CD1c-positive myeloid dendritic cell (primary cell): ENCODE measurements around the gene ILDR1.

Experiments used
- DNase-seq: peaks from one replicate; pipeline ENCODE4 v3.0.0-alpha.2; 2016; ENCODE audit errors: extremely low spot score

The ILDR1 gene

DNA sequence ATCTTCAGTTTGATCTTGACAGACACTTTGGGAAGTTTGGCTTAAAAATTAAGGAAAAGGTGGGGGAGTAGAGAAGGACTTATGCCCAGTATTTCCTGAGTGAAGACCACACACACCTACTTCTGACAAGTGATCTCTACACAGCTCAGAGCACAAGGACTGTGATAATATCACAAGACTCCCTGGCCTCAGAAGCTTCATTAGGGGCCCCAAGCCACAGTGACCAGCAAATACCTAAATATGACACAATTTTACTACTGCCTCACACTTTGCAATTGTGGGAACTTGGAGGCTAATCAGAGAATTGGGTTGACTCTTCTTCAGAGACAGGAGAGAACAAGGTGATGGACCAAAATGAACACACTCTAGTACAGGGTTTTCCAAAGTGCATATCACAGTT, 2.6 kb downstream of the ILDR1 start:
- DNase-seq: no peak

DNA sequence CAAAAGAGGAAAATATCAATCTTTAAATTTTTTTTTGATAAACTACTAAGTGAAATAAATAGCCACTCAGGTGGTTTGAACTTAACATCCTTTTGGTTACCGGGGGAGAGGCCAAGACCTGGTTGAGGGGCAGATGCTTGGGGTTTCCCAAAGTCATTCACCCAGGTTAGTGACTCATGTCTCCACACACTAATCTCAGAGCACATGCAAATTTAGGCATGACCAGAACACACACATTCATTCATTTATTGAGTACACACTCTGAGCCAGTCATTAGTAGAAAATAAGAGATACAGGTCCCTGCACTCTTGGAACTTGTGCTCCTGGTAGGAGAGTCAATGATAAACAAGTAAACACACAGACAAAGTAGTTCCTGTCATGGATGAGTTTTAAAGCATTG, 7.3 kb downstream of the ILDR1 start:
- DNase-seq: no peak

DNA sequence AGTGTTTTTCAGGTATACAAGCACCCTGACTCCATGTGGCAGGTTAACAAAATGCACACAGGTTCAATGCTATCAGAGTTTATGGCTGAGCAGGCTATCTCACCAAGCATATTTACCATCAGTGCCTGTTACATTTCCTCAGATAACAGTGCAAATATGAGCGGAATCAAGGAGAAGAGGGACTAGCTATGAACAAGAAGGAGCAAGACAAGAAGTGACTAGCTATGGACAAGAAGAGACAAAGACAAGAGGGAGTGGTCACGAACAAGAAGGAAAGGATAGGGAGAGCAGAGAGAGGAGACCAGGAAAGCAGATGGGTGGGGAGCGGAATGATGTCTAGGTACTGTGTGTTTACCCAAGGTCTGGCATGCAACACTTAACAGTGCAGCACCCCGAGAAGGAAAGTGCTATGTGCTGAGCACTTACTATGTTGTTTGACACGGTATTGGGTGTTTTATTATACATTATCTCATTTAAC, 8.6 kb downstream of the ILDR1 start:
- DNase-seq: no peak

- DNase-seq: no peak
Observed at GRCh38 chr3:122012821-122013220, 9.2 kb downstream of the ILDR1 start.

DNA sequence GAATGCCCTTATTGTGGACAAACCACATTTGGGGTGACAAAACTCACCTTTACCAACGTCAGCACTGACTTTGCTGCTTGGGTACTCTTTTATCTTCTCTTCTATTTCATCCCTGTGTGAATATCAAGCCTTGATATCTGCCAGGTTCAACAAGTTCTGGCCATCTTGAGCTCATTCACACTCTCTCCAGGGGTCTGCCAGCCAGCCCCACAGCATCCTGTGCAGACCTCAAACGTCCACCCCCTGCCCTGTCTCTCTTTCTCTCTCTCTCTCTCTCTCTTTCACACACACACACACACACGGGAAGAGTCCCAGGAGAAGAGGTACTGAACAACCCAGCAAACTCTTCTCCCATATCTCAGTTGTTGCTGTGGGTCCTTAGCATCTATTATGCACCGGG, 10.7 kb downstream of the ILDR1 start:
- no peak for DNase-seq

GRCh38 chr3:122010506-122010905, 11.5 kb downstream of the ILDR1 start:
- no peak for DNase-seq

GRCh38 chr3:122008166-122008565, 13.9 kb downstream of the ILDR1 start:
- no peak for DNase-seq

DNA sequence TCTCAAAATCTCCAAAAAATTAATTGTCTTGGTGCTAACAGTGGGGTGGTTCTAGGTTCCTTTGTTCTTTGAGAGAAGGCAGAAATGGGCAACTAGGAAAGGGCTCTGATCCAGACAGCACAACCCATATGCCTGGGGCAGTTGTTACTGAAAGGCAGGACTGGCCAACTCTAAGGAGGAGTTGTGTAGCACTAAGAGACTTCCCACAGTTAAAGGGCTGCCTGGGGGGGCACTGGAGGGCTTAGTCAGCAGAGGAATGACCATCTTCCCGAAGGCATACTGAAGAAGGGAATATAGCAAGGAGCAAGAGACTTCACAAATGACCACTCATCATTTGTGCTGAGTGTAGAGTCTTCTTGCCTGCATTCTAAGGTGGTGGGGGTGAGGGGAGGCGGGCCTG, 15.8 kb downstream of the ILDR1 start:
- DNase-seq: no peak

DNA sequence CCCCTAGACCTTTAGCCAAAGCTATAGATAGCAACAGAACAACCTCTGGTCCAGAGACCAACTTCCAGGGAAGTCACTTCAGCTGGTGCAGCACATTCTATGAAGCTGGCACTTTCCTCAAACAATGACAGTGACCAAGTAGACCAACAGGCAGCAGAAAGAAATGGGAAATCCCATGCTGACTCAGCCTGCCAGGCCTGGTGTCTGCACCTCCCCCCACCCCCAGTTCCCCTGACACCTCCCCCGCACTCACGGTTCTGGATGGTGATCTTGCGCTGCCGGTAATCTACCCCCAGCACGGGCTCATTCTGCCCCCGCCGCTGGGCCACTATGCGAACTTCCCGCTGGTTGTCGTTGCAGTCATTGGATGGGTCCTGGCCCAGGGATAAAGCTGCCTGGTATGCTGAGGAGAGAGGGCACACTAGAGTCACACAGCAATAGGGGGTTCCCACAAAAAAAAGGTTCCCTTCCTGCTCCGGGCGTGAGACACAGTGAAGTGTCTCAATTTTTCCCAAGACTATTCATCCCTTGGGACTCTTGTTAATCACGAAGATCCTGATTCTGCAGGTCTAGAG, 17.0 kb downstream of the ILDR1 start:
- DNase-seq: peak; percentile 86

DNA sequence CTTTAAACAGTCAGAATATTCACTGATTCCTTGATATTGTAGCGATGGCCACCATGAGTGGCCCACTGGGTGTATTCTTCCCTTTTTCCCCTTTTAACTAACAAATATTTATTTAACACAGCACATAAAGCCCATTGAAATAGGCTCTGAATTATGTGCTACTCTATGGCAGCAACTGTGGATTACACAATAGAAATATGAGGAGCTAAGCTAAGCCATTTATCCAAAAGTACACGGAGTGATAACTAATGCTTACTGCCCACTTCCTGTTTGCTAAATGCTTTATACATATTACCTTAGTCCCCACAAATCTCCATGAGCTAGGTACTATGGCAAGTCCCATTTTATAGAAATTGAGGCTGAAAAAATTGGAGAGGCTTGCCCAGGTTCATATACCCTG, 17.9 kb downstream of the ILDR1 start:
- peak; percentile 53 for DNase-seq

DNA sequence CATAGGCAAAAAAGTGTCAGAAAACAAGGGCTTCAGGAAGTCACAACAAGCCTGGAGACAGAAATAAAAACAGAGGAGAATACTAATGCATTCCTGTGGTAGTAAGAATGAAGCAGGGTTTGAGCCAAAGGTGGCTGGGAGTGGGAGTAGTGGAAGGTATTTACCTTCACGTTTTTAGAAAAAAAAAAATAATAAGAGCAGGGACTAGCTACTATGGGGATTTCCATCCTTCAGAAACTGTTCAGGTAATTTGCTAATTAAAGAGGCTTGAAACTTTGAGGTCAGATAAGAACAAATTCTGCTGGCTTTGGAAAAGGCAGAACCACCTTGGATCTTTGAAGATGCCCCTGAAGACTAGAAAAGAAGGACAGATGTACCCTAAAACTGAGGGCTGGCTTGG, 18.4 kb downstream of the ILDR1 start:
- no peak for DNase-seq

DNA sequence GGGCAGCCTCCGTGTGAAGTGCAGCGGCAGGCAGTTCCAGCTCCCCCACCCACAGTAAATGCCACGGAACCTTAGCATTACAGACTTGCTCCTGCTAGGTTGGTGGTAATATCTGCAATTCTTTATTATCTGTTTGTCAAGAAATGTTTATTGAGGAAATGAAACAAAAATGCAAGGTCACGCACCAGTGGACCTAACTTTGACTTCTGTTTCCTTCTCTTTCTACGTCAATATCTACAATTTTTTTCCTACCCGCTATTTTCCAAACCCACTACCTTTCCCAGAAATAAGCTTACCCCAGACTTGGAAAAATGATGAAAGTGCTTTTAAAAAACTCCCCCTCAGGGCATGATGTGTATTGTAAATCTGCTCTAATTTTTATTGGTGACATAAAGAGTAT, 18.9 kb downstream of the ILDR1 start:
- DNase-seq: peak; percentile 89

- no peak for DNase-seq
Observed at GRCh38 chr3:122002611-122003010, 19.4 kb downstream of the ILDR1 start.

- no peak for DNase-seq
Observed at GRCh38 chr3:122001892-122002291, 20.2 kb downstream of the ILDR1 start.

DNA sequence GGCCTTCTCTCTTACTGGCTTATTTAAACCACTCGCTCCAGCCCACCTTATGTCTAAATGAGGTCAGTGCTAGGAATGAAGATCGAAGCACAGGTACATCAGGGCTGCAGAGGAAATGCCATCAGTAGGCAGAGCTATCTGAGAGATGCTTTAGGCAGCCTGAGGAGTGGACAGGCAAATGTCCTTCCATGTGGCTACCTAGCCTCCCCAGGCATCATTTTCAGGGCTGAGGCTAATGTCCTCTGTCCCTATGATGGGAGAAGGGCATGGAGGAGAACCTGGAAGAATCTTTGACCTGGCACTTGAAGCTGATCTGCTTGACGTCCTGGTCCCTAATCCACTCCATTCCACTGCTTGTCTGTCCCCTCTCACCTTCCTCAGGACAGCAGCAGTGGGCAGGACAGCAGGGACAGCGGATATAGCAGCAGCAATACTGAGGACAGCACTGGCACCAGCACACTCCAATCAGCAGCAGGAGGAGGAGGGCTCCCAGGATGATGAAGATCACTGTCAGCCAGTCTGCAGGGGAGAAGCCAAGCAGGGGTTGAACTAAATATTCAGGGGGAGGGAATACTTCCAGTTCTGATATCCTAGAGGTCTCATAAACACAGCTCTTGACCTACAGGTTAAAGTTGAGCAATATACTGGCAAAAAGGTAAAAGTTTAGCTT, 21.0 kb downstream of the ILDR1 start:
- DNase-seq: no peak

- DNase-seq: no peak
Observed at GRCh38 chr3:121999931-122000330, 22.1 kb downstream of the ILDR1 start.

DNA sequence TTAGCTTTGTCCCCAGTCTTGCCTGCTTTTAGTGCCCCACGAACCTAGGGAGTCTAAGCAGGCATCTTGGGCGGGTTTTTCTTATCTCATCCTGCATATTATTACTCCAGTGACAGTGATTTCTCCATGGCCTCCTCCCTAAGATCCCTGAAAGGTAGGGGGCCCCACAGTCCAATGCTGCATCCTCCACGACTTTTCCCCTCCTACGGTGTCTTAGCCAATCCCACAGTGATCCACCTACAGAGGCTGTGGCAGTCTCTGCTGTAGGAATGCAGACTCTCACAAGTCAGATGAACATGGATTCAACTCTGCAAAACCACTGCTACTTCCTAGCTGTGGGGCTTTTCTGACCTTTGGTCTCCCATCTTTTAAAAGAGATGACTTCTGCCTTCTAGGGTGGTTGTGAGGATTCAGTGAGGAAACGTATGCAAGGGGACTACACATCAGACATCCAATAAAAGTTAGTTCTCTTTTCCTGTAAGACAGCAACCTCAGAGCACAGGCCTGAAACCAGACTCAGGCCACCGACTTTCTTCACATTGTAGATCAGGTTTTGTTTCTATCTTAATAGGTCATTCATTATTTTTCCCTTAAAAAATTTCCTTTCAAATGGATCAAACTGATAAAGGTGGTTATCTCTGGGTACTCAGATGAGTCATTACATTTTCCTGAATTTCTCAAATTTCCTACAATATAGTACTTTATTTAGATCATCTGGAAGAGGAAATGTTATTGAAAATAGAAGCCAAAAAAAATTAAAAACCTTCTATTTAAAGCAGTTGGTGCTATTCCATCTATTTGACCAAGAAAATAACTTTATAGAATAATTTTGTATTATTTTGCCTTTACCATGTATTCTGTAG, 23.2 kb downstream of the ILDR1 start:
- peak; percentile 87 for DNase-seq

DNA sequence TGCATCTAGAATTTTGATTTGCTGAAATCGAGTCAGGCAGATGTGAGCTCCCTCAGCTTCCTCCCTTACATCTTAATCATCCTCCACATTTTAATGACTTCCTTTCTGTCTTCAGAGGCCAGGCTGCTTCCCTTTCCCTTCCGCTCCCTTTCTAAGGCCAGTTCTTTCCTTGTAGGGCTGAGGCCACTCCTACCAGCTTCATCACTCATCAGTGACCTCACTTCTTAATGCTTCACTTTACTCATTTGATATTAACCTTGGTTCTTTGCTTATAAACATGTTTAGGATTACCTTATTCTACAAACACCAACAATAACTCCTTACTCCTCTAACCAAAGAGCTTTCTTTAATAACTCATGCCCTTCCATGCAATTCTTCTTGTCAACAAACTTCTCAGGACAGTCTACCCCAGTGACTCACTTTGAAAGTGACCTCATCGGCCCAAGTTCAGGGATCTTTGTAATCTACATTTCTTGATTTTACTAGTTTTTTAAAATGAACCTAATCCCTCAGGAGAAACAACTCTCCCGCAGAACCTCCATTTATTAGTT, 23.9 kb downstream of the ILDR1 start:
- peak; percentile 87 for DNase-seq

GRCh38 chr3:121997372-121997771, 24.7 kb downstream of the ILDR1 start:
- peak; percentile 60 for DNase-seq

DNA sequence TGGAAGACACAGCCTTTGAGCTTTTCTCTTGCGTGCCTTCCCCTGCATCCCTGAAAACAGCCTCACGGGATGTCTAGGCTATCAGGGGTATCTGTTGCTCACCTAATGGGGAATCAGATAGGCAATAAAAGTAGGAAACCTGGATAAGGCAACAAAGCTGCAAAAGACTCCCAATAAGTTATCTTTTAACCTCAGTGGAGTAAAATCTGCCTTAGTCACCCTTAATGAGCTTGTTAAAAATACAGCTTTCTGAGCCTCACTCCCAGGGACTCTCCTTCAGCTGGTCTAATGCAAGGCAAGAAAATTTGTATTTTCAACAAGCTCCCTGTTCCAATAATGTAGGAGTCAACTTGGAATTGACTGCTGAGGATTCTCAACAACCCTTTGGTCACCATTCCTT, 25.6 kb downstream of the ILDR1 start:
- DNase-seq: no peak

- DNase-seq: peak; percentile 83
Observed at GRCh38 chr3:121995161-121996137, 26.6 kb downstream of the ILDR1 start.
